ENCODE measurements around the gene MAGI1. TPM values are rescaled to one million over a fixed set of nuclear protein-coding genes. Genes with fewer than 3 reads are reported as not detected.
"Not testable (repeated sequence)": the region's sequence is repeated elsewhere in the genome, so short reads cannot be mapped to it uniquely, and the experiment has no call there.

The MAGI1 gene
- polyA plus RNA-seq, 2 donors, result 6.0 to 10.6 TPM

- Histone ChIP-seq H3K27me3 (ENCODE audit: control insufficient read depth in 1 of 2, insufficient read depth in 2 of 2, low read length in 2 of 2) (no peaks in the 10 kb centered on the region), H3K9me3 (ENCODE audit: control insufficient read depth in 2 of 2, insufficient read depth in 1 of 2, low read depth in 1 of 2, low read length in 1 of 2) (no peaks in the 10 kb centered on the region), H3K27ac (ENCODE audit: low read depth in 2 of 2, low read length in 1 of 2) (no peak overlapping the region), H3K4me3 (ENCODE audit: low read depth in 1 of 2, low read length in 2 of 2) (no peak overlapping the region), H3K36me3 (ENCODE audit: control insufficient read depth in 2 of 2, insufficient read depth in 2 of 2, low read length in 1 of 2) (no peaks in the 10 kb centered on the region), H3K4me1 (ENCODE audit: control insufficient read depth in 2 of 2, insufficient read depth in 2 of 2, low read length in 1 of 2) (no peaks in the 10 kb centered on the region)
- 72 to 76% methylated on average over 3 of the region's 3 CpGs for WGBS, 2 donors
Observed at GRCh38 chr3:65534805-65535204, 503.9 kb downstream of the MAGI1 start.

- no peak overlapping the region for H3K27ac ChIP-seq (ENCODE audit: low read depth in 2 of 2, low read length in 1 of 2)
- no peaks in the 10 kb centered on the region for H3K4me1 ChIP-seq (ENCODE audit: control insufficient read depth in 2 of 2, insufficient read depth in 2 of 2, low read length in 1 of 2)
- no peaks in the 10 kb centered on the region for H3K36me3 ChIP-seq (ENCODE audit: control insufficient read depth in 2 of 2, insufficient read depth in 2 of 2, low read length in 1 of 2)
- H3K9me3 ChIP-seq (ENCODE audit: control insufficient read depth in 2 of 2, insufficient read depth in 1 of 2, low read depth in 1 of 2, low read length in 1 of 2), result no peaks in the 10 kb centered on the region
- 91 to 94% methylated on average over 6 of the region's 6 CpGs for WGBS, 2 donors
- no peaks in the 10 kb centered on the region for H3K27me3 ChIP-seq (ENCODE audit: control insufficient read depth in 1 of 2, insufficient read depth in 2 of 2, low read length in 2 of 2)
- no peak overlapping the region for H3K4me3 ChIP-seq (ENCODE audit: low read depth in 1 of 2, low read length in 2 of 2)
Observed at GRCh38 chr3:65532749-65533148, 506.0 kb downstream of the MAGI1 start.

- no peaks in the 10 kb centered on the region for H3K27me3 ChIP-seq (ENCODE audit: control insufficient read depth in 1 of 2, insufficient read depth in 2 of 2, low read length in 2 of 2)
- 78 to 82% methylated on average over 4 of the region's 4 CpGs for WGBS, 2 donors
- H3K4me3 ChIP-seq (ENCODE audit: low read depth in 1 of 2, low read length in 2 of 2), result no peak overlapping the region
Observed at GRCh38 chr3:65532215-65532614, 506.5 kb downstream of the MAGI1 start.

GRCh38 chr3:65531499-65531898 lies 507.2 kb downstream of the MAGI1 start:
- WGBS, 2 donors, result 55 to 79% methylated on average over 1 of the region's 1 CpG
- Histone ChIP-seq H3K27me3 (ENCODE audit: control insufficient read depth in 1 of 2, insufficient read depth in 2 of 2, low read length in 2 of 2) (no peaks in the 10 kb centered on the region), H3K9me3 (ENCODE audit: control insufficient read depth in 2 of 2, insufficient read depth in 1 of 2, low read depth in 1 of 2, low read length in 1 of 2) (no peaks in the 10 kb centered on the region), H3K27ac (ENCODE audit: low read depth in 2 of 2, low read length in 1 of 2) (no peak overlapping the region), H3K4me1 (ENCODE audit: control insufficient read depth in 2 of 2, insufficient read depth in 2 of 2, low read length in 1 of 2) (no peaks in the 10 kb centered on the region), H3K4me3 (ENCODE audit: low read depth in 1 of 2, low read length in 2 of 2) (no peak overlapping the region), H3K36me3 (ENCODE audit: control insufficient read depth in 2 of 2, insufficient read depth in 2 of 2, low read length in 1 of 2) (no peaks in the 10 kb centered on the region)

More at GRCh38 chr3:65532215-65532614, 506.5 kb downstream of the MAGI1 start:
- H3K36me3 ChIP-seq (ENCODE audit: control insufficient read depth in 2 of 2, insufficient read depth in 2 of 2, low read length in 1 of 2), result no peaks in the 10 kb centered on the region
- no peaks in the 10 kb centered on the region for H3K9me3 ChIP-seq (ENCODE audit: control insufficient read depth in 2 of 2, insufficient read depth in 1 of 2, low read depth in 1 of 2, low read length in 1 of 2)
- no peaks in the 10 kb centered on the region for H3K4me1 ChIP-seq (ENCODE audit: control insufficient read depth in 2 of 2, insufficient read depth in 2 of 2, low read length in 1 of 2)
- no peak overlapping the region for H3K27ac ChIP-seq (ENCODE audit: low read depth in 2 of 2, low read length in 1 of 2)

- WGBS, 2 donors, result 73 to 84% methylated on average over 3 of the region's 3 CpGs
- Histone ChIP-seq H3K4me1 (ENCODE audit: control insufficient read depth in 2 of 2, insufficient read depth in 2 of 2, low read length in 1 of 2) (no peaks in the 10 kb centered on the region), H3K27me3 (ENCODE audit: control insufficient read depth in 1 of 2, insufficient read depth in 2 of 2, low read length in 2 of 2) (no peaks in the 10 kb centered on the region), H3K27ac (ENCODE audit: low read depth in 2 of 2, low read length in 1 of 2) (no peak overlapping the region), H3K4me3 (ENCODE audit: low read depth in 1 of 2, low read length in 2 of 2) (no peak overlapping the region), H3K36me3 (ENCODE audit: control insufficient read depth in 2 of 2, insufficient read depth in 2 of 2, low read length in 1 of 2) (no peaks in the 10 kb centered on the region), H3K9me3 (ENCODE audit: control insufficient read depth in 2 of 2, insufficient read depth in 1 of 2, low read depth in 1 of 2, low read length in 1 of 2) (no peaks in the 10 kb centered on the region)
Observed at GRCh38 chr3:65526656-65527055, 512.1 kb downstream of the MAGI1 start.

- Histone ChIP-seq H3K27ac (ENCODE audit: low read depth in 2 of 2, low read length in 1 of 2) (no peak overlapping the region), H3K9me3 (ENCODE audit: control insufficient read depth in 2 of 2, insufficient read depth in 1 of 2, low read depth in 1 of 2, low read length in 1 of 2) (no peaks in the 10 kb centered on the region)
- 82 to 84% methylated on average over 4 of the region's 4 CpGs for WGBS, 2 donors
Observed at GRCh38 chr3:65524584-65524983, 514.1 kb downstream of the MAGI1 start.

GRCh38 chr3:65523878-65524277 lies 514.8 kb downstream of the MAGI1 start:
- Histone ChIP-seq H3K9me3 (ENCODE audit: control insufficient read depth in 2 of 2, insufficient read depth in 1 of 2, low read depth in 1 of 2, low read length in 1 of 2) (no peaks in the 10 kb centered on the region), H3K4me3 (ENCODE audit: low read depth in 1 of 2, low read length in 2 of 2) (no peak overlapping the region), H3K36me3 (ENCODE audit: control insufficient read depth in 2 of 2, insufficient read depth in 2 of 2, low read length in 1 of 2) (no peaks in the 10 kb centered on the region), H3K27ac (ENCODE audit: low read depth in 2 of 2, low read length in 1 of 2) (no peak overlapping the region), H3K27me3 (ENCODE audit: control insufficient read depth in 1 of 2, insufficient read depth in 2 of 2, low read length in 2 of 2) (no peaks in the 10 kb centered on the region), H3K4me1 (ENCODE audit: control insufficient read depth in 2 of 2, insufficient read depth in 2 of 2, low read length in 1 of 2) (no peaks in the 10 kb centered on the region)
- WGBS, 2 donors, result 79 to 83% methylated on average over 4 of the region's 4 CpGs

More at GRCh38 chr3:65524584-65524983, 514.1 kb downstream of the MAGI1 start:
- Histone ChIP-seq H3K4me1 (ENCODE audit: control insufficient read depth in 2 of 2, insufficient read depth in 2 of 2, low read length in 1 of 2) (no peaks in the 10 kb centered on the region), H3K4me3 (ENCODE audit: low read depth in 1 of 2, low read length in 2 of 2) (no peak overlapping the region), H3K36me3 (ENCODE audit: control insufficient read depth in 2 of 2, insufficient read depth in 2 of 2, low read length in 1 of 2) (no peaks in the 10 kb centered on the region), H3K27me3 (ENCODE audit: control insufficient read depth in 1 of 2, insufficient read depth in 2 of 2, low read length in 2 of 2) (no peaks in the 10 kb centered on the region)

GRCh38 chr3:65521032-65521431 lies 517.7 kb downstream of the MAGI1 start:
- WGBS, 2 donors, result 61 to 74% methylated on average over 2 of the region's 2 CpGs
- Histone ChIP-seq H3K4me1 (ENCODE audit: control insufficient read depth in 2 of 2, insufficient read depth in 2 of 2, low read length in 1 of 2) (no peaks in the 10 kb centered on the region), H3K4me3 (ENCODE audit: low read depth in 1 of 2, low read length in 2 of 2) (no peak overlapping the region), H3K9me3 (ENCODE audit: control insufficient read depth in 2 of 2, insufficient read depth in 1 of 2, low read depth in 1 of 2, low read length in 1 of 2) (peaks cover 0 to 1% of the 10 kb centered on the region in 2 donors), H3K36me3 (ENCODE audit: control insufficient read depth in 2 of 2, insufficient read depth in 2 of 2, low read length in 1 of 2) (no peaks in the 10 kb centered on the region), H3K27me3 (ENCODE audit: control insufficient read depth in 1 of 2, insufficient read depth in 2 of 2, low read length in 2 of 2) (no peaks in the 10 kb centered on the region), H3K27ac (ENCODE audit: low read depth in 2 of 2, low read length in 1 of 2) (no peak overlapping the region)

- H3K27ac ChIP-seq (ENCODE audit: low read depth in 2 of 2, low read length in 1 of 2), result no peak overlapping the region
- 97 to 99% methylated on average over 5 of the region's 5 CpGs for WGBS, 2 donors
- no peaks in the 10 kb centered on the region for H3K4me1 ChIP-seq (ENCODE audit: control insufficient read depth in 2 of 2, insufficient read depth in 2 of 2, low read length in 1 of 2)
- peaks cover 0 to 3% of the 10 kb centered on the region in 2 donors for H3K9me3 ChIP-seq (ENCODE audit: control insufficient read depth in 2 of 2, insufficient read depth in 1 of 2, low read depth in 1 of 2, low read length in 1 of 2)
- H3K36me3 ChIP-seq (ENCODE audit: control insufficient read depth in 2 of 2, insufficient read depth in 2 of 2, low read length in 1 of 2), result no peaks in the 10 kb centered on the region
- H3K27me3 ChIP-seq (ENCODE audit: control insufficient read depth in 1 of 2, insufficient read depth in 2 of 2, low read length in 2 of 2), result no peaks in the 10 kb centered on the region
- no peak overlapping the region for H3K4me3 ChIP-seq (ENCODE audit: low read depth in 1 of 2, low read length in 2 of 2)
Observed at GRCh38 chr3:65516998-65517397, 521.7 kb downstream of the MAGI1 start.

- WGBS, 2 donors, result 92 to 95% methylated on average over 1 of the region's 1 CpG
- not testable (repeated sequence) for H3K36me3 ChIP-seq (ENCODE audit: control insufficient read depth in 2 of 2, insufficient read depth in 2 of 2, low read length in 1 of 2); H3K27ac ChIP-seq (ENCODE audit: low read depth in 2 of 2, low read length in 1 of 2); H3K4me1 ChIP-seq (ENCODE audit: control insufficient read depth in 2 of 2, insufficient read depth in 2 of 2, low read length in 1 of 2); H3K9me3 ChIP-seq (ENCODE audit: control insufficient read depth in 2 of 2, insufficient read depth in 1 of 2, low read depth in 1 of 2, low read length in 1 of 2); H3K27me3 ChIP-seq (ENCODE audit: control insufficient read depth in 1 of 2, insufficient read depth in 2 of 2, low read length in 2 of 2); H3K4me3 ChIP-seq (ENCODE audit: low read depth in 1 of 2, low read length in 2 of 2)
Observed at GRCh38 chr3:65514317-65514716, 524.4 kb downstream of the MAGI1 start.
